GM12872 (cell line): ENCODE data around the gene ZNF526.

Experiments
- CTCF ChIP-seq: IDR thresholded peaks from 3 replicates; pipeline ENCODE4 v1.5.1; 2011; ENCODE audit warnings: low read depth, mild to moderate bottlenecking, low read length, moderate library complexity; ENCODE audit not compliant: insufficient read depth

ZNF526 gene

DNA sequence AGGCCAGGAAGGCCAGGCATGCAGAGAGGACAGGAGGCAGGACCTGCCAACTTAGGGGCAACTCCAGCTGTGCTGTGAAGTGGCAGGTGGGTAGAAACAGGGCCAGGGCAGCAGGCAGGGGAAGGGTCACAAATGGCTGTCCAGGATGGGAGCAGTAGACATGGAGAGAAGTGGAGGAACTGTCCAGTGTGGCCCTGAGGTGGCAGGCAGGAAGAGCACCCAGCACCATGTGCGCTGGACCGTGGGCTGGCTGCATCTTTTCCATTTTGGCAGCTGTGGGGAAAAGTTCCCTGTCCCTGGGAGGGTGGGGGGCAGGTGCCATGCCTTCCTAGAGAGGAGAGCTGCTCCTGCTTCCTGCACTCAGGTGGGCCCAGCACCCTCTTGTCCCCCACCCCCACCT lies 16.4 kb upstream of the ZNF526 start:
- TF ChIP-seq CTCF, result no peak

GRCh38 chr19:42204664-42205063 lies 15.4 kb upstream of the ZNF526 start:
- no peak for TF ChIP-seq CTCF

DNA sequence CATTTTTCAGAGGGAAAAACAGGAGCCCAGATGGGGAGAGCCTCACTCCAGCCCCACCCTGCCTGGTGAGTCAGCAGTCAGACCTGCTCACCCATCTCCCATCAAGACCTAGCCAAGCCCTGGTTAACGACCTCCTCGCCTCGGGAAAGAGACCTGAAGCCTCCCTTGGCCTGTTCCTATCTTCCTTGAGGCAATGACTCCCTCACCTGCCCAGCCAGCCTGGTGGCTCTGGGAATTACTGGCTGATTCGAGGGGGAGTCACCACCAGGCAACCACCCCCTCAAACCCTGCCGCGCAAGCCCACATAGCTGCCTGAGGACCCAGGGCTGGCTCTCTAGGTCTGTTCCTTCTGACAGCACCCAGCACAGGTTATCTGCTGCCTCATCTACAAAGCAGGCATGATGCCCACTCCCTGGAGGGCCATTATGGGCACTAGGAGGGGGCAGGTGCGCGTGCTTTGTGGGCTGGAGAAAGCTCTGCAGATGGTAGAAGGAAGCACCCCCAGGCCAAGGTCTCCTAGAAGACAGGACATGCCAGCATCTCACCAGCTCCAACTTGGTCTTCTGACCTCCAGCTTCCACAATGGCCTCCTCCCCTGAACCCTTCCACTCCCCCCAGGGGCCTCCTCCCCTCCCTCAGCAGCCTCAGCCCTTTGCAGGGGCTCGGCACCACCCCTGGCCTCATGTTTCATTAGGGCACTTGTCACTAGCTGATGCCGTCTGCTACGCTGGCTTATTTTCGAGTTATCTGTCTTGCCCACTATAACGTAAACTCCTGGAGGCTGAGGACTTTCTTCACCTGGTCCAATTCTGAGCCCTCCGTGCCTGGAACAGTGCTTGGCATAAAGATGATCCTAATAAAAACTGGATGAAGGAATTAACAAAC lies 13.0 kb upstream of the ZNF526 start:
- TF ChIP-seq CTCF, result no peak

DNA sequence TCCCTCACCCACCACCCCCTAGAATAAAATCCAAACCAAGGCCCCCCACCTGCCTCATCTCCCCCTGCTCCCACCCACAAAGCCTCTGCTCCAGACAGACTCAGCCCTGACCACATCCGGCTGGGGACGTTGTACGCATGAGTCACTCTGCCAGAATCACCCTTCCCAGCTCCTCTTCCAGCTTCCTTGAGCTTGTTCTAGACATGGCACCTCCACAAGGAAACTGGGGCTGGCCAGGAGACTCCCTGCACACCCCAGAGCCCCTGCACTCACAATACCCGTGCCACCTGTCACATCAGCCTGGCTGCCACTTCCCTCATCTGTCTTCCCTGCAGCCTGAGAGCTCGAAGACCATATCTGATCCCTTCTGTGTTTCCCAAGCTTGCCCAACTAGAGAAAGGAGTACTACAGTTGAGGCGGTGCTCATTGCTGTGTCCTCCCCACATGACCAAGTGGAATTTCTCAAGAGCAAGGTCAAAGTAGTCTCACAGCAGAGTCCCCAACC lies 12.3 kb upstream of the ZNF526 start:
- TF ChIP-seq CTCF, result no peak

- TF ChIP-seq CTCF, result no peak
These were observed 11.5 kb upstream of the ZNF526 start for GRCh38 chr19:42208612-42209011.

DNA sequence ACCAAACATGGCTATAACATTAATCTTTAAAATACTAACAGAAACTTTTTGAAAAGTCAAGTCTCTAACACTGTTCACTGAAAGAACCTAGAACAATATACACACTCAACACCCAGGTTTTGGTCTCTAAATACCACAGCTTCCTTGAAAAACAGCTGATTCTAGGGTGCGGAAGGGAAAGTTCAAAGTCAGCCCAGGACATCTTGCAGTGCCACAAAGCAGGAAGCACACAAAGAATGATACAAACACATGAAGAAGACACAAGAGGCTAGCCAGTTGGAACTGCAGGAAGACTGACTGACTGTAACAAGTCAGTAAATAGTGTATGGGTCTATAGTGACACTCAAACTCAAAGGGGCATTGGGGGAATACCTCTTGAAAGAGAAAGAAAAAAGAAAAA lies 7.2 kb upstream of the ZNF526 start:
- no peak for TF ChIP-seq CTCF

- no peak for TF ChIP-seq CTCF
These were observed 5.2 kb upstream of the ZNF526 start for GRCh38 chr19:42214810-42215485.
